ENCODE results near the gene KNCN.

DNA sequence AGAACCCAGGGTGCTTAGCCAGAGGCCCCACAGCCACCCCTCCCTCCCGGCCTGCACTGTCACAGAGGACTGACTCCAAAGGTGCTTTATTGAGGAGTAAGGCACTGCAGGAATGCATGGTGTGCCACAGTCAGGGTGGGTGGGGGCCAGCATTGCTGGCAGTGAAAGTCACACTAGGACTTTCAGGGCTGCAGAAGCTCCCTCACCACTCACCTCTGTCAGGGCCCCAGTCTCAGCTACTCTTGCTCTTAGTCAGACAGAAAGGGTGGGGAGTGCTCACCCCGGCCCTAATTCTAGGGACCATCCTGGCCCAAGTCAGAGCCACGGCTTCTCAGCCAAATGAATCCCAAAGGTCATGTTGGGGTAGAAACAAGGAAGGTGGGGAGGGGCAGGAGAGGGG is 19.4 kb downstream of the KNCN start:
- TF ChIP-seq CTCF (IDR thresholded peaks at IDR 0.05) (no peak), POLR2A (IDR thresholded peaks at IDR 0.05) (no peak), EP300 (IDR thresholded peaks at IDR 0.05) (no peak)
